ENCODE results near the gene COL18A1. TPM values are rescaled to one million over a fixed set of nuclear protein-coding genes. Genes with fewer than 3 reads are reported as not detected.
A peak's percentile ranks its signal among the peaks of the same experiment; 100 is the strongest.

COL18A1 gene
- total RNA-seq, 1 donor from 2014 or later, result 9.2 TPM

DNA sequence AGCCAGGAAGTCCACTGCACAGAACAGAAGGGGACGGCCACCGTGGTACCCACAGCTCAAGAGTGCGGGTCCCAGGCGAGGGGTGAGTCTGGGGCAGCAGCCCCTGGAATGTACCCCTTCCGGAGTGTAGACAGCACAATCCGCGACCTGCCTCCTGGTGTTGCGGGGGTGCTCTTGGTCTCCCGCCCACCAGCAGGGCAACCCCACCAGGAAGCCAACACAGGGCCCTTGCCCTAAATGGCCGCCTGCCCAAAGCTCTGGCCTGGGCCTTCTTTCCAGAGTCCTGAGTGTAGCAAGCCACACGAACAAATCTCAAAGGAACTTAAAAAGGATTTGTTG lies 138.4 kb downstream of the COL18A1 start:
- TF ChIP-seq CTCF (IDR thresholded peaks at IDR 0.05; ENCODE audit: insufficient read depth, low read length, severe bottlenecking), result no peak
- no peak for DNase-seq (ENCODE audit: low read depth)

DNA sequence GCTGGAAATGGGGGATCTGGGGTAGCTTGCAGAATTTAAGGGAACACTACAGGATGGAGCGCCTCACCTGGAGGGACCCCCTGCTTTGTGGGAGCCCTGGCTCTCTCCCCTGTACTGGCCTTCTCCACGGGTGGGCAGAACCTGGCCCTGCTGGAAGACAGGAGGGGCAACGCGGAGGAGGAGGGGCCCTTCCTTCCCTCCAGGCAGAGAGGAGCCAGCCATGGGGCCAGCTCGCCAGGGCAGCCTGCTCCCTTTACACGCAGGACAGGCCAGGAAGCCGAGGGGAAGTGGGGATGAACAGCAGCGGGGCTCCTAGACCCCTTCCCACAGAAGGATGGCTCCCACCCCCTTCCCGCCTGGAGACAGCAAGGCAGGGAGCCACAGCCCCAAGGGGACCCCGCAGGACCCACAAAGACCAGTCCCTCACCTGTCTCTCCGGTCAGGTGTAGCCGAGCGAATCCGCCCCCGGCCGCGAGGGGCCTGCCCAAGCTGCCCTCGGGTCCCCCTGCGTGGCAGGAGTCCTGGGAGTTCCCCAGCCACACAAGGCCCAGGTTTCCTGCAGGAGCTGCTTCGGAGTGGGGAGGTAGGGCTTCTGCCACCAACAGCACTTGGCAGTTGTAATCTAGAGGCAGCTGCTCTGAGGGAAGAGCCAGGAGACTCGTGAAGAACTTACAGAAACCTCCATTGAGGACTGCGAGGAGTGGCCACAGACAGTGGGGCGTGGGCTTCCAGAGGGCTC lies 138.9 kb downstream of the COL18A1 start:
- TF ChIP-seq CTCF (IDR thresholded peaks at IDR 0.05; ENCODE audit: insufficient read depth, low read length, severe bottlenecking), result no peak
- no peak for FAIRE-seq

More for the DNA sequence above, 138.4 kb downstream of the COL18A1 start:
- no peak for FAIRE-seq
- H3K27me3 ChIP-seq (ENCODE audit: control insufficient read depth, insufficient read depth, low read length), result no peaks in the 10 kb centered on the region
- no peak overlapping the region for H3K4me3 ChIP-seq (ENCODE audit: low read depth, low read length)
- H3K36me3 ChIP-seq (ENCODE audit: control insufficient read depth, insufficient read depth, low read length), result no peaks in the 10 kb centered on the region

DNA sequence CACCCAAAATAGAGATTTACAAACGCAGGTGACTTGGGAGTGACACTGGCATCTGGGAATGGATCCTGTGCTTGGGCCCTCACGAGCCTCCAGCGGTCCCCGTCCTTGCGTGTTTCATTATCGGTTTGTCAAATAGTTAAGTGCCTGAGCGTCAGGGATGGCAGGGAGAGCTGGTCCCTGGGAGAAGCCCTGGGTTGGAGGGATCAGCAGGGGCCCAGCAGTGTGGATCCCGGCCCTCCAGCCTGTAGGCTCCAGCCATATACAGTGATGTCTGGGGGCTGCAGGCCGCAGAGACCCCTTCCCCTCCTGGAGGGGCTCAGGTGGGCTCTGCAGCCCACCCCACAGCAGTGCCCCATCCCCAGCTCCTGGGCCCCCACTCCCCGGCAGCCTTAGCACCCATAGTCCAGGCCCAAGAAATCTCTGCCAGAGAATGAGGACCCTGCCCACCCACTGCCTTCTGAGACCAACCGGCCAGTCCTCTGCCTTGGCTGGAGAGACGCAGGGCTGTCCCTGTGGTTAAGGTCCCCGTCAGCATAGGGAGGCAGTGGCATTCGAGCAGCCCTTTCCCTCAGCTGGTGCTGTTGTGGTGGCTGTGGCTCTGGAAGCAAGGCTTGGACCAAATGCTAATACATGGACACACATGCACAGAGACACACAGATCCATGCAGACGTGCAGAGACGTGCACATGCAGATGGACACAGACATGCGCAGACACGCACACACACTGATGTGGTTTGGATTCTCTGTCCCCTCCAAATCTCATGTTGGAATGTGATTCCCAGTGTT lies 139.7 kb downstream of the COL18A1 start:
- Histone ChIP-seq H3K36me3 (ENCODE audit: control insufficient read depth, insufficient read depth, low read length) (no peaks in the 10 kb centered on the region), H3K4me3 (ENCODE audit: low read depth, low read length) (no peak overlapping the region), H3K27me3 (ENCODE audit: control insufficient read depth, insufficient read depth, low read length) (no peaks in the 10 kb centered on the region)
- TF ChIP-seq CTCF (IDR thresholded peaks at IDR 0.05; ENCODE audit: insufficient read depth, low read length, severe bottlenecking), result no peak
- DNase-seq (ENCODE audit: low read depth), result no peak
- peak; percentile 87 for FAIRE-seq

More for the DNA sequence above, 138.9 kb downstream of the COL18A1 start:
- no peaks in the 10 kb centered on the region for H3K36me3 ChIP-seq (ENCODE audit: control insufficient read depth, insufficient read depth, low read length)
- DNase-seq (ENCODE audit: low read depth), result no peak
- H3K27me3 ChIP-seq (ENCODE audit: control insufficient read depth, insufficient read depth, low read length), result no peaks in the 10 kb centered on the region
- no peak overlapping the region for H3K4me3 ChIP-seq (ENCODE audit: low read depth, low read length)

DNA sequence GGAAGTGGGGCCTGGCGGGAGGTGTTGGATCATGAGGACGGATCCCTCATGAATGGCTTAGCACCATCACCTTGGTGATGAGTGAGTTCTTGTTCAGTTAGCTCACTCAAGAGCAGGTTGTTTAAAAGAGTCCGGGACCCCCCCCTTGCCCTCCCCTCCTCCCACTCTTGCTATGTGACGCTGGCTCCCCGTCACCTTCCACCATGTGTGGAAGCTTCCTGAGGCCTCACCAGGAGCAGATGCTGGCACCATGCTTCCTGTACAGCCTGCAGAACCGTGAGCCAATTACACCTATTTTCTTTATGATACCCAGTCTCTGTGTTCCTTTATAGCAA lies 140.2 kb downstream of the COL18A1 start:
- DNase-seq (ENCODE audit: low read depth), result no peak

GRCh38 chr21:45545691-45546531 lies 140.9 kb downstream of the COL18A1 start:
- no peak for TF ChIP-seq CTCF (IDR thresholded peaks at IDR 0.05; ENCODE audit: insufficient read depth, low read length, severe bottlenecking)
- H3K36me3 ChIP-seq (ENCODE audit: control insufficient read depth, insufficient read depth, low read length), result no peaks in the 10 kb centered on the region
- DNase-seq (ENCODE audit: low read depth) (no peak), FAIRE-seq (no peak)
- no peaks in the 10 kb centered on the region for H3K27me3 ChIP-seq (ENCODE audit: control insufficient read depth, insufficient read depth, low read length)
- no peak overlapping the region for H3K4me3 ChIP-seq (ENCODE audit: low read depth, low read length)

More for the DNA sequence above, 140.2 kb downstream of the COL18A1 start:
- H3K4me3 ChIP-seq (ENCODE audit: low read depth, low read length), result no peak overlapping the region
- no peak for TF ChIP-seq CTCF (IDR thresholded peaks at IDR 0.05; ENCODE audit: insufficient read depth, low read length, severe bottlenecking)
- FAIRE-seq, result no peak
- no peaks in the 10 kb centered on the region for H3K36me3 ChIP-seq (ENCODE audit: control insufficient read depth, insufficient read depth, low read length)
- H3K27me3 ChIP-seq (ENCODE audit: control insufficient read depth, insufficient read depth, low read length), result no peaks in the 10 kb centered on the region

Measured in bronchial epithelial cell (primary cell).